Measurements from ENCODE around the gene CMTR2. TPM values are rescaled to one million over a fixed set of nuclear protein-coding genes. Genes with fewer than 3 reads are reported as not detected.

Gene CMTR2
- total RNA-seq, 1 donor from 2014 or later = 23.1 TPM

- H3K4me1 ChIP-seq = no peaks in the 10 kb centered on the region
- H3K27ac ChIP-seq = no peak overlapping the region
- H3K27me3 ChIP-seq = no peaks in the 10 kb centered on the region
- intact Hi-C loops (cut with DNase I) = no loop called here
- TF ChIP-seq, protein P1, sequence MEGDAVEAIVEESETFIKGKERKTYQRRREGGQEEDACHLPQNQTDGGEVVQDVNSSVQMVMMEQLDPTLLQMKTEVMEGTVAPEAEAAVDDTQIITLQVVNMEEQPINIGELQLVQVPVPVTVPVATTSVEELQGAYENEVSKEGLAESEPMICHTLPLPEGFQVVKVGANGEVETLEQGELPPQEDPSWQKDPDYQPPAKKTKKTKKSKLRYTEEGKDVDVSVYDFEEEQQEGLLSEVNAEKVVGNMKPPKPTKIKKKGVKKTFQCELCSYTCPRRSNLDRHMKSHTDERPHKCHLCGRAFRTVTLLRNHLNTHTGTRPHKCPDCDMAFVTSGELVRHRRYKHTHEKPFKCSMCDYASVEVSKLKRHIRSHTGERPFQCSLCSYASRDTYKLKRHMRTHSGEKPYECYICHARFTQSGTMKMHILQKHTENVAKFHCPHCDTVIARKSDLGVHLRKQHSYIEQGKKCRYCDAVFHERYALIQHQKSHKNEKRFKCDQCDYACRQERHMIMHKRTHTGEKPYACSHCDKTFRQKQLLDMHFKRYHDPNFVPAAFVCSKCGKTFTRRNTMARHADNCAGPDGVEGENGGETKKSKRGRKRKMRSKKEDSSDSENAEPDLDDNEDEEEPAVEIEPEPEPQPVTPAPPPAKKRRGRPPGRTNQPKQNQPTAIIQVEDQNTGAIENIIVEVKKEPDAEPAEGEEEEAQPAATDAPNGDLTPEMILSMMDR (IDR thresholded peaks at IDR 0.05) = no peak
- no peaks in the 10 kb centered on the region for H3K36me3 ChIP-seq
- no peak overlapping the region for H3K4me3 ChIP-seq
- DNase-seq (ENCODE audit: low spot score in 2 of 2) = no peak
- peaks cover 0 to 9% of the 10 kb centered on the region in 2 donors for H3K9me3 ChIP-seq
Observed at GRCh38 chr16:71276589-71277334, 12.4 kb downstream of the CMTR2 start.

DNA sequence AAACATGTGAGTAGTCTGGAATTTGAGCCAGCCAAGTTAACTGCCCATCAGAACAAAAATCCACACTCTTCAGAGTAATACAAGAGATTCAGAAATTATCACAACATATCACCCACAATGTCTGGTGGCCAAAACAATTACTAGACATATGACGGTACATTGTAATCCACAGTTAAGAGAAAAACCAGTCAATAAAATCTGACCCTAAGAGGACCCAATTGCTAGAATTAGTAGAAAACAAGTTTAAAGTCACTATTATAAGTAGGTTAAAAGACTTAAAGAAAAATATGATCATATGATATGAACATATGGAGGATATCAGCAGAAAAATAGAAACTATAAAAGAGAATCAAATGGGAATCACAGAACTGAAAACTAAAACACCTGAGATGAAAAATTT is 15.8 kb downstream of the CMTR2 start:
- Histone ChIP-seq H3K36me3 (no peaks in the 10 kb centered on the region), H3K27me3 (no peaks in the 10 kb centered on the region), H3K9me3 (peaks cover 0 to 9% of the 10 kb centered on the region in 2 donors), H3K4me1 (no peaks in the 10 kb centered on the region), H3K4me3 (no peak overlapping the region), H3K27ac (no peak overlapping the region)
- intact Hi-C loops (cut with DNase I) = no loop called here
- no peak for DNase-seq (ENCODE audit: low spot score in 2 of 2)
- TF ChIP-seq, protein P1 (IDR thresholded peaks at IDR 0.05) = no peak

- no peak for DNase-seq (ENCODE audit: low spot score in 2 of 2)
- Histone ChIP-seq H3K9me3 (no peaks in the 10 kb centered on the region), H3K4me1 (no peaks in the 10 kb centered on the region), H3K4me3 (no peak overlapping the region), H3K36me3 (no peaks in the 10 kb centered on the region), H3K27me3 (no peaks in the 10 kb centered on the region), H3K27ac (no peak overlapping the region)
- TF ChIP-seq, protein P1 (IDR thresholded peaks at IDR 0.05) = no peak
- intact Hi-C loops (cut with DNase I) = no loop called here
Observed at GRCh38 chr16:71264299-71264698, 24.9 kb downstream of the CMTR2 start.

GRCh38 chr16:71263582-71263981 is 25.6 kb downstream of the CMTR2 start:
- DNase-seq (ENCODE audit: low spot score in 2 of 2) = no peak
- Histone ChIP-seq H3K4me3 (no peak overlapping the region), H3K4me1 (no peaks in the 10 kb centered on the region), H3K36me3 (no peaks in the 10 kb centered on the region), H3K27ac (no peak overlapping the region), H3K27me3 (no peaks in the 10 kb centered on the region), H3K9me3 (no peaks in the 10 kb centered on the region)
- TF ChIP-seq, protein P1 (IDR thresholded peaks at IDR 0.05) = no peak
- intact Hi-C loops (cut with DNase I) = no loop called here

DNA sequence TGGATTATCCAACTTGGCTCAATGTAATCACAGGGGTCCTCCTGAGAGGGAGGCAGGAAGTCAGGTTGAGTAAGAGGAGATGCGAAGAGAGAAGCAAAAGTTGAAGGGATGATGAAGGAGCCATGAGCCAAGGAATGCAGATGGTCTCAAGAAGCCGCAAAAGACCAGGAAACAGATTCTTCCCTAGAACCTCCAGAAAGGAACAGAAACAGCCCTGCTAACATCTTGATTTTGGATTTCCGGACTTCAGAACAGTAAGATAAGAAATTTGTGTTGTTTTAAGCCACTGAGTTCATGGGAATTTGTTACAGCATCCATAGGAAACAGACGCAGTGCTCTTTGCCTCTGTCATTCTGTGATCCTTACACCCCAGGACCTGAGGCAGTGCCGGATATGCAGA is 26.8 kb downstream of the CMTR2 start:
- TF ChIP-seq, protein P1 (IDR thresholded peaks at IDR 0.05) = no peak
- H3K4me3 ChIP-seq = no peak overlapping the region
- intact Hi-C loops (cut with DNase I) = no loop called here
- no peak for DNase-seq (ENCODE audit: low spot score in 2 of 2)
- H3K9me3 ChIP-seq = no peaks in the 10 kb centered on the region
- no peaks in the 10 kb centered on the region for H3K27me3 ChIP-seq
- H3K4me1 ChIP-seq = no peaks in the 10 kb centered on the region
- no peaks in the 10 kb centered on the region for H3K36me3 ChIP-seq
- H3K27ac ChIP-seq = no peak overlapping the region
